ENCODE measurements around the gene PEX3.

PEX3 gene

DNA sequence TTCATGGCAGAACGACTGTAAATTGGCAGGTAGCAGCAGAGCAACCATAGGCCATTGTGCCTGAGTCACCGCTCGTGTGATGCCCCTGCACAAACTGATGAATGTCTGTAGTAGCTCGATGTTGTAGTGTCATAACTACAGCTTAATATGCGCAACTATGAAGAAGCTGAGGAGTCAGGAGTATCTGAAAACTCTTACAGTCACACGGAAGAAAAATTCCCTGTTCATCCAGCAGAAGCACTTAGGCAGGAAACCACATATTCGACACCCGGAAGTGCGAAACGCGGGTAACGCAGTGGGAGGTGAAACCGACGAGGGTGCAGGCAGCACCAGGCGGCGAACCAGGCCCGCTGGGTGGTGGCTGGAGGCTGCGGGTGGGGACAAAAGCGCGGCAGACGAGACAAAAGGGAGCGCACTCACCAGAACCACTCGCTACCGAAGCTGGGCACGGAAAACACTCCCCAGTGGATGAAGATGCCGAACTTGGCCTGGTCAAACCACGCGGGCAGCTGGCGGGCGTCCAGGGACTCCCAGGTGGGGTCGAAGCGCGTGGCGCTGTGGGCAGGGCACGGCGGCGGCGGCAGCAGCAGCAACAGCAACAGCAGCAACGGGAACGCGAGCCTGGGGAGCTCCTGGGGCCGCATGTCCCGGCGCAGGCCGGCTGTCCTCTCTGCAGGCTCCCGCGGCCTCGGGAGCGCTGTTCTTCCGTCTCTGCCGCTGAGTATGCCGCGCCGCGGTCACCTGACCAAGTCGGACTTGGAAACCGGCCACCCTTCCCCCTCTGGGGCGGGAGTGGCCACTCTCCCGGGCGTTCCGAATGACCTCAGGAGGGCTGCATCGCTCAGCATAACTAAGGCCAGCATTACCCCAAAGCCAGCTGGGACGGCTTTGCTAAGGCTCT lies 60.6 kb downstream of the PEX3 start, which contains the start of gene FUCA2:
Gene FUCA2, minus strand, starts transcription at position 730 of the 901 bp plus-strand sequence. Its CDS starts 86 bp downstream, at position 644.
- no peak for TF ChIP-seq Cebpa-rat (IDR thresholded peaks at IDR 0.05)
- Histone ChIP-seq H3K9me3 (replicated peaks in 1 of 11) (peaks cover 9 to 18% (median 14%) of the 10 kb centered on the region in 11 experiments; a peak in 21 of 22 replicates), H3K27ac (peak within 1 kb of the TSS in 10 of 11 experiments; percentile 25 to 74 (median 48); a peak in 16 of 22 replicates), H3K4me1 (peaks cover 8 to 14% (median 11%) of the 10 kb centered on the region in 10 experiments; a peak in 17 of 20 replicates), H3K36me3 (0 out of 22 replicates have a peak, but pooled peaks cover 0 to 5% (median 0%) of the 10 kb centered on the region in 11 experiments), H3K9ac (peak within 1 kb of the TSS; percentile 30 to 73 (median 66); a peak in 21 of 22 replicates), H3K4me3 (peak within 1 kb of the TSS; percentile 46 to 68 (median 54)), H3K4me2 (peak within 1 kb of the TSS; percentile 67 to 87 (median 77)), H3K27me3 (peaks cover 7 to 17% (median 13%) of the 10 kb centered on the region in 11 experiments; a peak in 21 of 22 replicates), H4K20me1 (no peaks in the 10 kb centered on the region)

DNA sequence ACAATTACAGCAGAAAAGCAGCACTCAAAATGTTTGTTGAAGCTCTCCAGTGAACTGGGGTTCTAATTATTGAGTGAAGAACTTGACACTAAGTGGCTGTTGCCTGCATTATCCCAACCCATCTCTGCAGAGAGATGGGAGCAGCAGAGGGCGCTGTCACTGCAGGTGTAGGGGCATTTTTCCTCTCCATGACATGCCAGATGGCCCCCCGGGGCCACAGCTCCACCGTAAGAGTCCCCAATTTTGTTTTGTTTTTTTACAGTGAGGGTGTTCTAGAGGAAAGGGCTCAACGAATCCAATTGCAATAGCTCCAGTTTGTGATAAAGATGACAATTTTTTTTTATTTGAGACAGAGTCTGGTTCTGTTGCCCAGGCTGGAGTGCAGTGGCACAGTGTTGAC lies 62.8 kb downstream of the PEX3 start:
- no peak overlapping the region for H3K4me3 ChIP-seq
- peaks cover 8 to 26% (median 15%) of the 10 kb centered on the region in 10 experiments; a peak in 19 of 20 replicates for H3K4me1 ChIP-seq
- H3K9ac ChIP-seq = no peak overlapping the region
- TF ChIP-seq Cebpa-rat (IDR thresholded peaks at IDR 0.05) = no peak
- H4K20me1 ChIP-seq = no peaks in the 10 kb centered on the region
- no peaks in the 10 kb centered on the region for H3K36me3 ChIP-seq
- peaks cover 7 to 17% (median 13%) of the 10 kb centered on the region in 11 experiments; a peak in 21 of 22 replicates for H3K27me3 ChIP-seq
- H3K9me3 ChIP-seq (replicated peaks in 1 of 11) = peaks cover 9 to 18% (median 14%) of the 10 kb centered on the region in 11 experiments; a peak in 21 of 22 replicates
- H3K27ac ChIP-seq = no peak overlapping the region
- no peak overlapping the region for H3K4me2 ChIP-seq

DNA sequence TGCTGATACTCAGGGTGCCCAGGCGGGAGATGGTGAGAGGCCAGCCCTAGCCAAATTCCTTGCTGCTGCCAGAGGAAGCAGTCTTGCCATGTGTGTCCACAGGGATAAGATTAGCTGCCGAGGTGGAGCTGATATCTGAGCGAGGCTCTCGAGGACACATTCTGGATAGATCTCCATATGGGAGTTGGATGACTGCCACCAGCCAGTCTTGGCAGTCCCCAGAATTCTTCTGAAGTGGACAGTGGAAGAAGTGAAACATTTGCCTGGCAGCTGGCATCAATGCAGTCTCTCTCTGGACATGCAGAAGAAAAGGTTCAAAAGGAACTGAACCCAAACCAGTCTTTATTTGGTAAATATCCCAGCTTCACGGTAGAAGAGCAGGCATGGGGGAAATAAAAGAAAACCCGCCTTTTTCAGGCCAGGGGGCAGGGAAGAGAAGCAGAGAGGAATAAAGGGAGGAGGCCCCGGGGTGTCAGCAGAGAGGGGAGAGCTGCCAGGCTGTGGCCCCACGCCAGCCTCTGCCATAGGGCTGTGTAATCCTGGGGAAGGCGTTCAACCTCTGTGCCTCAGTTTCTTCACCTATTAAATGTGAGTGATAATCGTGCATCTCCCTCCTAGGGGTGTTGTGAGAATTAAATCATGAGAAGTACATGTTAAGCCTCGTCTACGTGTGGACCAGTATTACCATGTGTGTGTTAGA lies 64.6 kb downstream of the PEX3 start:
- H3K27me3 ChIP-seq = peaks cover 7 to 17% (median 13%) of the 10 kb centered on the region in 11 experiments; a peak in 21 of 22 replicates
- TF ChIP-seq Cebpa-rat (IDR thresholded peaks at IDR 0.05) = no peak
- no peak overlapping the region for H3K27ac ChIP-seq
- no peak overlapping the region for H3K4me2 ChIP-seq
- H3K9me3 ChIP-seq (replicated peaks in 1 of 11) = peaks cover 9 to 18% (median 14%) of the 10 kb centered on the region in 11 experiments; a peak in 21 of 22 replicates
- no peak overlapping the region for H3K4me3 ChIP-seq
- H3K4me1 ChIP-seq = peaks cover 8 to 26% (median 15%) of the 10 kb centered on the region in 10 experiments; a peak in 19 of 20 replicates
- H3K36me3 ChIP-seq = no peaks in the 10 kb centered on the region
- no peaks in the 10 kb centered on the region for H4K20me1 ChIP-seq
- H3K9ac ChIP-seq = no peak overlapping the region

DNA sequence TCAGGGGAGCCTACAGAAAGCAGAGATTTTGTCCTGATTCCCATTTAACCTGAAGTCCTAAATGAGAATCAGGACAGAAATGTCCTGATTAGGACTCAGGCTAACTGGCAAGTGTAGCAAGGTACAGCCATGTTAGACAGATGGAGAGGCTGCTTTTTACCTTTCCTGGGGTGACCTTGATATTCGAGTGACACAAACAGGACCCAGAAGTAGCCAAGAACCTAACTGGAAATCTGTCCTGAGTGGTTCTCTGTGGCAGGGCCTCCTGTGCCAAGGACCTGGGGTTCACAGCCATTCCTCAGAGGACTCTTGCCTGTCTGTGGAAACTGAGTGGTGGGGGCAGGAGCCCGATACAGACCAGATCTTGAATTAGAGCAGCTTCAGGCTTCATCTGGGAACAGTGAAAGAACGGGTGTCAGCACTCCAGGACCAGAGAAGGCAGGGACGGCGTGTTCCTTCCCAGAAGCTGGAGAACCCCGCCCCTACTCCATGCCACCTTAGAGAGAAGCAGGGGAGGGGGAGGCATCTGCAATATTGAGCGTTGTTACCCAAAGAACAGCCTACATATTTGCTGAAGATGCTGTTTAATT lies 65.3 kb downstream of the PEX3 start:
- Histone ChIP-seq H3K4me2 (no peak overlapping the region), H3K36me3 (no peaks in the 10 kb centered on the region)

DNA sequence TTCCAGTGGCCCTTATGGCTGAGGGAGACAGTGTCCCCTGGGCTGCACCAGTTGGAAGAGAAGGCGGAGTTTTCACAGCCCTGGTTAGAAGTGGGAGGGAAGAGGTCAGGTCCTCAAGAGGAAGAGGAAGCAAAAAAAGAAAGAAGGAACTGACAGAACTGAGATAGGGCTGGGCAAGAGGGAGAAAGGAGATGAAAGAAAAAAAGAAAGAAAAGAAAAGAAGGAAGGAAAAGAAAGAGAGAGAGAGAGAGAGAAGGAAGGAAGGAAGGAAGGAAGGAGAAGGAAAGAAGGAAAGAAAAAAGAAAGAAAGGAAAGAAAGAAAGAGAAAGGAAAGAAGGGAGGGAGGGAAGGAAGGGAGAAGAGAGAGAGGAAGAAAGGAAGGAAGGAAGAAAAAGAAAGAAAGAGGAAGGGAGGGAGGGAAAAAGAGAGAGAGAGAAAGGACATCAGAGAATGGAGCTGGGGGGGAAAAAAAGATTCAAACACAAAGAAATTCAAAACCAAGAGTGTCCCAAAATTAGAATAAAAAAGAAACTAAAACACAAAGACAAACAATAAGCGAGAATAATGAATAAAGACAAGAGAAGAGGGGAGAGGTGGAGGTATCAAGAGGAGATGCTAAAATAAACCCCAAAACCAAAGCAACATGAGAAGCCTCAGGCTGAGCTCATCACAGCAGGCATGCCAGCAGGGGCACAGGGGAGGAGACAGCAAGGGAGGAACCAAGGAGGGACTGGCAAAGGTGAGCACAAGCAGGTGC lies 66.3 kb downstream of the PEX3 start:
- Histone ChIP-seq H3K4me1 (peaks cover 0 to 14% (median 4%) of the 10 kb centered on the region in 10 experiments; a peak in 12 of 20 replicates), H3K27me3 (peaks cover 0 to 3% (median 2%) of the 10 kb centered on the region in 11 experiments; a peak in 15 of 22 replicates), H3K4me3 (no peak overlapping the region), H3K36me3 (no peaks in the 10 kb centered on the region), H4K20me1 (no peaks in the 10 kb centered on the region), H3K9me3 (replicated peaks in 1 of 11) (peaks cover 0 to 6% (median 4%) of the 10 kb centered on the region in 11 experiments; a peak in 16 of 22 replicates), H3K27ac (no peak overlapping the region), H3K9ac (no peak overlapping the region), H3K4me2 (peak overlapping the region in 5 of 11 experiments; percentile 16 to 30 (median 24); a peak in 4 of 22 replicates)
- no peak for TF ChIP-seq Cebpa-rat (IDR thresholded peaks at IDR 0.05)

More for the DNA sequence above, 65.3 kb downstream of the PEX3 start:
- H3K9ac ChIP-seq = no peak overlapping the region
- no peaks in the 10 kb centered on the region for H4K20me1 ChIP-seq
- no peak overlapping the region for H3K27ac ChIP-seq
- H3K27me3 ChIP-seq = peaks cover 6 to 13% (median 12%) of the 10 kb centered on the region in 11 experiments; a peak in 21 of 22 replicates
- no peak overlapping the region for H3K4me3 ChIP-seq
- H3K9me3 ChIP-seq (replicated peaks in 1 of 11) = peaks cover 9 to 16% (median 14%) of the 10 kb centered on the region in 11 experiments; a peak in 21 of 22 replicates
- peaks cover 8 to 24% (median 14%) of the 10 kb centered on the region in 10 experiments; a peak in 19 of 20 replicates for H3K4me1 ChIP-seq
- TF ChIP-seq Cebpa-rat (IDR thresholded peaks at IDR 0.05) = no peak

DNA sequence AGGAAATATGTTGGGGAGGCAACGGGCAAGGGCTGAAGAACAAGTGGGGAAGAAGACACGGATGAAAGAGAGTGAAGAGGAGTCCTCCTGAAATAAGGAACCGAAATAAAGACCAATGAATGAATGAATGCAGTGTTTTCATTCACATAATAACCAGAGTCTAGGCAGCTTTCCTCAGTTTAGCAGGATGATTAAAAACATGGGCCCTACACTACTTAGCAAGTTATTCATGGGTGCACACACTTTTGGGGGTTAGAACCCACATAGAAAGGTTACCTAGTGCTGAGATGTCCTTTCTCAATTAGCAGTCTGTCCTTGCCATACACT lies 66.8 kb downstream of the PEX3 start:
- Histone ChIP-seq H3K27ac (no peak overlapping the region), H3K36me3 (no peaks in the 10 kb centered on the region), H3K9ac (no peak overlapping the region), H3K4me1 (peaks cover 0 to 13% (median 4%) of the 10 kb centered on the region in 10 experiments; a peak in 11 of 20 replicates), H3K4me3 (no peak overlapping the region), H3K9me3 (replicated peaks in 1 of 11) (peaks cover 0 to under 1% (median 0%) of the 10 kb centered on the region in 11 experiments; a peak in 2 of 22 replicates), H4K20me1 (no peaks in the 10 kb centered on the region), H3K4me2 (peak overlapping the region in 3 of 11 experiments; percentile 16 to 30 (median 25); a peak in 3 of 22 replicates), H3K27me3 (no peaks in the 10 kb centered on the region)
- TF ChIP-seq Cebpa-rat (IDR thresholded peaks at IDR 0.05) = no peak

DNA sequence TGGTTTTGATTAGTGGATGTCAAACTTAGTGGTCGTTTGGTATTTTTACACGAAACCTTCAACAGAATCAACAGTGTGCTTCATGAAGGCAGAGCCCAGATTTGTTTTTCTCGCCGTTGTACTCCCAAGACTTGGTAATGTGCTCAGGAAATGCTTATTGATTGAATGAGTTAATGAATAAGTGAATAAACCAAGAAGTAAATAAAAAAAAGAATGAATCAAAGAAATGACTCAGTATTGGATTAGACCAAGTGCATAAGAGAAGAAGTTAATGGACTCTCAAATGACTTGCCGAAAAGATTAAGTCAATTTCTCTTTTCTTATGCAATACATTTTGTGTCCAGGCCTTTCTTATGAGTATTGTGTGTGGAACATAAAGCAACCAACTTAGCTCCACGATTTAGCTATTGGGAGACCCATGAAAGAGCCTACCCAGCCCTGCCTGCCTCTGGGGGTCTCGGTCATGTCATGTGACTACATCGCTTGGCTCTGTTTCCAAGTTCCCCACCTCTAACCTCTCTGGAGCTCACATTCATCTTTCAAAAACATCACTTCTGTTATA lies 71.5 kb downstream of the PEX3 start:
- H4K20me1 ChIP-seq = no peaks in the 10 kb centered on the region
- no peaks in the 10 kb centered on the region; a peak in 1 of 22 replicates for H3K36me3 ChIP-seq
- H3K4me3 ChIP-seq = no peak overlapping the region
- TF ChIP-seq Cebpa-rat (IDR thresholded peaks at IDR 0.05) = no peak
- H3K9me3 ChIP-seq (replicated peaks in 1 of 11) = peaks cover 0 to 17% (median 0%) of the 10 kb centered on the region in 11 experiments; a peak in 10 of 22 replicates
- H3K27me3 ChIP-seq = no peaks in the 10 kb centered on the region
- no peak overlapping the region for H3K9ac ChIP-seq
- no peak overlapping the region for H3K4me2 ChIP-seq
- no peak overlapping the region for H3K27ac ChIP-seq
- peaks cover 0 to 22% (median 15%) of the 10 kb centered on the region in 10 experiments; a peak in 12 of 20 replicates for H3K4me1 ChIP-seq
